NCI-H1930 (cell line): ENCODE data around the gene MRPL21.
"Not testable (repeated sequence)": the region's sequence is repeated elsewhere in the genome, so short reads cannot be mapped to it uniquely, and the experiment has no call there.

Experiments used
- DNase-seq, 2 experiments: peaks; one replicate each; lab custom pipeline; 2025; lab: John Stamatoyannopoulos, UW

Gene MRPL21

DNA sequence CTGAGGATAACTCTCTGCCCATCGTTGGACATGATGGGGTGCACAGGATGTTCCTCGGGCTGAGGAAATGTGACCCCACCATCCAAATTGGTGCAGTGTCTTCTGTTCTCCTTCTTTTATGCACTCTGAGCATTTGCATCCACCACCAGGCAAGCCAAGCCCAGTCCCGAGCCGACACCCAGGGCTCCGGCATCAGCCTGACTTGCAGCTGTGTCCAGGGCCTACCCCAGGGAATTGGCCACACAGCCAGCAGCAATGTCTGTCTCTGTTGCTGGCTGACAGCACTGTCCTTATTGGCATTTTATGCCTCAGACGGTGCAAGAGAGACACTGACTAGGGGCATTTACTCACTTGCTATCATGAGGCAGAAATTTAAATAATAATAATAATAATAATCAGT lies 36.6 kb downstream of the MRPL21 start:
- no peak for DNase-seq

DNA sequence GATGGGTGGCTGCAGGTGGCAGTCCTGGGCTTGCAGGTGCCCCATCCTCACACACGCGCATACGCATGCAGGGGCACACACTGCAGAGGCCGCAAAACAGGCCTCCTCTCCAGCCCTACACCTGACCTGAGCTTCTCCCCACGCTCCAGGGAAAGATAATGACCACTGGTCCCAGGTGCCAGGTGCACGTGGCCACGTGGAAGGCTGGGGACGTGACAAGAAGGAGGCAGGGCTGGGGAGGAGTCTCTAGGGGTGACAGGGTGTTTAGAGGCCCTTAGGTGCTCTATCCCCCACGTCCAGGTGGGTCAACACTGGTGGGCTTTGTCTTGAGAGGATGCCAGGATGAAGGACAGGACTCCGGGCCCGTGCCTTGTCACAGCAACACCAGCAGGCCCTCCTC lies 38.4 kb downstream of the MRPL21 start:
- DNase-seq: no peak

DNA sequence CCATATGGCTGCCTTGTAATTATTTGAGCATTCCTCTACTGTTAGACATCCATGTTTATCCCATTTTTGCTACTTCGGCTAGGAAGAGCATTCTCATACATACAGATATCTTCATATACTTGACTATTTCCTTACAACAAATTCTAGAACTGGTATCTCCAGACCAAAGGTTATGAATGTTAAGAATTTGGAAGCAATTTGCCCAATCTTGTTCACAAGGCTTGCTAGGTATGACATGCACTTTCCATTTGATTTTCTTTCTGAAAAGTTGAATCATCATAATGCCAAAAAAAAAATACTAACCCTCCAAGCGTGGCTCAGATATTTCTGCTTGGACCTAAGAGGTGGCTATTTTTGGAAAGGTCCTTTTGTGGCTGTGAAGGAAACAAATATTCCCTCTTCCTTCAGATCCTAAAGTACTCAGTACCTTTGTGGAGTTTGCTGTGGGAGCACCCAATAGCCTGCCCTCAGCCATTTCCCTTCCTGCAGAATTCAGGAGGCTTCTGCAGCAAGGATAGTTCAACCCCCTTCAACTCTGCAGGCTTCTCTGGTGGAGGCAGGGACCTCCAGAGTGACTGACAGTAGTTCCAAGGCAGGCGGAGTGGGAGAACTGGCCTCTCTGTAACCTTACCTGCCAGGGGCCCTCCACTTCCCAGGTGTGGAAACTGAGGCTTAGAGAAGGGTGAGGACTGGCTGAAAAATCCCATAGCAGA lies 39.9 kb downstream of the MRPL21 start:
- DNase-seq: no peak

DNA sequence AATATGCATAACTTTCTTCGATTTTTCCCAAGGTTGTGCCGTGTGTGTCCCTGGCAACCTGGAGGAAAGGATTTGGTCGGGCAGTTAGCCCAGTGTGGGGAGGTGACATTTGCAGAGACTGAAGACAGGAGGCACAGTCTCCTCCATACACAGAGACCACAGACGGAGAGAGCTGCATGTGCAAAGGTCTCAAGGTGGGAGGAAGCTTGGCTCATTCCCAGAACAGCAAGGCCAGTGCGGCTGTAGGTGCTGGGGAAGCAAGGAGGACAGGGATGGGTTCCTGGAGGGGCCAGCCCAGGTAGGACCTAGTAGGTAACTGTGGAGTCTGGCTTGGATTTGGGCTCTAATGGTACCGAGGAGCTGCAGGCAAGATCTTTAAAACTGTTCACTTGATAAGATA lies 41.2 kb downstream of the MRPL21 start:
- no peak for DNase-seq

DNA sequence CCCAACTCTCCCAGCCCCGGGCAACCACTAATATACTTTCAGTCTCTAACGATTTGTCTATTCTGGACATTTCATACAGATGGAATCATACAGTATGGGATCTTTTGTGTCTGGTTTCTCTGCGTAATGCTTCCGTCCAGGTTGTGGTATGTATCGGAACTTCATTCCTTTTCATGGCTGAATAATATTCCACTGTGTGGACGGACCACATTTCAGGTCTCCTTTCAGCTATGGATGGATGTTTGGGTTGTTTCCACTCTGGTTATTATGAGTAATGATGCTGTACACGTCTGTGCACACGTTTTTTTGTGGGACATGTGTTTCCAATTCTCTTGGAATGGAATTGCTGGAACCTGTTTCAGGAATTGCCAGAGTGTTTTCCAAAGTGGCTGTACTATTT lies 44.5 kb downstream of the MRPL21 start:
- DNase-seq: no peak

DNA sequence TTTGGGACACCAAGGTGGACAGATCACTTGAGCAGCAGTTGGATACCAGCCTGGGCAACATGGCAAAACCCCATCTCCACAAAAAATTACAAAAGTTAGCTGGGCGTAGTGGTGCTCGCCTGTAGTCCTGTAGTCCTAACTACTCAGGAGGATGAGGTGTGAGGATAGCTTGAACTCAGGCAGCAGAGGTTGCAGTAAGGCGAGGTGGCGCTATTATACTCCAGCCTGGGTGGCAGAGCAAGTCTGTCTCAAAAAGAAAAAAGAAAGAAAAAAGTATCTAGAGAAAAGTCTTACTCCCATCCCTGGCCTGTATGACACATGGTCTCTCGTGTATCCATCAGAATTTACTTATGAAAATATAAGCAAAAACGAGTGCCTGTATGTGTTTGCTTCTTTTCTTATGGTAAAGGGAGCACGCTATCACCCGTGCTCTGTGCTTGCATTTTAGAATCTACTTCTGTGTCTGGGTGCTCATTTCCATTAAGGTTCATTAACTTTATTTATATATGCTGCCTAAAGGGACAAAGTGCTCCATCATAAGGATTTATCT lies 46.5 kb downstream of the MRPL21 start:
- no peak for DNase-seq

- DNase-seq: not testable (repeated sequence)
Measured at GRCh38 chr11:68856425-68857030, 47.1 kb downstream of the MRPL21 start.

DNA sequence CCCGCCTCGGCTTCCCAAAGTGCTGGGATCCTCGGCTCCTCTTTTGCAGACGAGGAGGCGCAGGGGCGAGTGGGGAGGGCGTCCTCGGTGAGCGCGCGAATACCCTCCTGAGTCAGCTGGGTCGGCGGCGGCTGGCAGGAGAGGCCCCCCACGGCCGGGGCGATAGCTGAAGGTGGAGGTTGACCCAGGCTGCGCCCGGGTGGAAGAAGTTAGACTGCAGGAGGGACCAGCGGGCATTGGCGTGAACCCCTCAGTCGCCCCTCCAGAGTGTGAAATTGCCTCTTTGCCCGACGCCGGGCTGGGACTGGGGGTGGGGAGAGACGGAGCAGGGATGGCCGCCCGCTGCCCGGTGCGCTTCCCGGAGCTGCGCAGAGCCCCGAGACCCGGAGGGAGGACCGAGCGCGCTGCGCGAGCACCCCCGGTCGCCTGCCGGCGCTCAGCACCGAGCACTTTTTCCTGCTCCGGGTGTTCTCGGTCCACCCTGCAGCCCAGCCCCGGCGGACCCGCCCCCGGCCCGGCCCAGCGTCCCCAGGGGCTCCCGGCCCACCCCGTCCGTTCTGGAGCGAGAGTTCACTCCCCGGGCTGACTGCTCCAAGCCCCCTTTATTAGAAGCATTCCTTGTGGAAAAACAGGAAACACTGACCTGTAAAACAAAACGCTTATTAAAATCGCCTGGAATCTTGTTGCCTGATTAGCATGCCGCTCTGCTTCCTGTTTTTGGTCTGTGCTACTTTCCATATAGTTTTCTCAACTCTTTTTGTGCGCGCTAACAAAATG lies 48.2 kb downstream of the MRPL21 start:
- DNase-seq: no peak

GRCh38 chr11:68854273-68854958 lies 49.2 kb downstream of the MRPL21 start:
- no peak for DNase-seq

GRCh38 chr11:68852628-68853027 lies 51.0 kb downstream of the MRPL21 start:
- DNase-seq: no peak

- no peak for DNase-seq
Measured at GRCh38 chr11:68848429-68848828, 55.2 kb downstream of the MRPL21 start.

DNA sequence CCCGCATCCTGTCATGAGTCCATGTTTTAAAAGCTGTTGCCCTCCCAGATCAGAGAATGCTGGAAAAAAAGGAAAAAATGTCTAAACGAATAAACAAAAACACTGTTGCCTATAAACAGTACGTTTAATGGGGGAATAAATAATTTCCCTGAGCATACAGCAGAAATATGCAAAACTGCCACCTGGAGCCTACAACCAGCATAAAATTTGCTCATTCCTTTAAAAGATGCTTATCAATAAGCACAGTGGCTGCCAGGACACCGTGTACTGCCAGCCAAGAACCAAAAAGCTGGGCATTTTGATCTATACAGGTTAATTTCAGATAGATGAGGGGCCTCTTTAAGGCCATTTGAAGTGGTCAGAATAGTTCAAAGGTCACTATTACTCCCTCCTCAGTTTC lies 56.2 kb downstream of the MRPL21 start:
- DNase-seq: no peak

DNA sequence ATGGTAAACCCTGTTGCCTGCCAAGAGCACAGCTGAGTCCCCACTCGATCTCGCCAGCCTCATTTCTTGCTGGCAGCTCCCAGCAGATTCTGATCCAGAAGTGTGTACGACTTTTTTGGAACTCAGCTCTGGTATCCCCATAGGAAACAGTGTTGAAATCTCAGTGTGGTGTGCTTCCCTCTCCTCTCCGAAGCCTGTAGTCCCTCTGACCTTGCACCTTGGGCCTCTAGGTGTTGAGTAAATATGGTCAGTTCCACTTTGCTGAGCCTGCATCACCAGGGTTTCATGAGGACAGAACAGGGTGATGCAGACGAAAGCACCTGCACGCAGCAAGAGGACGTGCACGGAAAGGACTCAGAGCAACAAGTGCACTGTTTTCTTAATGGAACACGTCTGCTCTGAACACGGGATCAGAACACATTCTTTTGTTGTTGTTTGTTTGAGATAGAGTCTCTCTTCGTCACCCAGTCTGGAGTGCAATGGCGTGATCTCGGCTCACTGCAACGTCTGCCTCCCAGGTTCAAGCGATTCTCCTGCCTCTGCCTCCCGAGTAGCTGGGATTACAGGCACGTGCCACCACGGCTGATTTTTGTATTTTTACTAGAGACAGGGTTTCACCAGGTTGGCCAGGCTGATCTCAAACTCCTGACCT lies 58.2 kb downstream of the MRPL21 start:
- no peak for DNase-seq

DNA sequence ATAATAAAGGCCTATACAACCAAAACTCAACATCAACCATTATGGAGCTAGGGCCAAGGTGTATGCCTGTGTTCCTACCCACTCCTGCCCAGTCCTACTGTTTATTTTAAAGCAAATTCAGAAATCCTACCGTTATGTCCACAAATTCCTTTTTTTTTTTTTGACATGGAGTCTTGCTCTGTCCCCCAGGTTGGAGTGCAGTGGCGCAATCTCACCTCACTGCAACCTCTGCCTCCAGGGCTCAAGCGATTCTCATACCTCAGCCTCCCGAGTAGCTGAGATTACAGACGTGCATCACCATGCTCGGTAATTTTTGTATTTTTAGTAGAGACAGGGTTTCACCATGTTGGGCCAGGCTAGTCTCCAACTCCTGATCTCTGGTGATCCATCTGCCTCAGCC lies 58.8 kb downstream of the MRPL21 start:
- DNase-seq: no peak

GRCh38 chr11:68844376-68844775 lies 59.3 kb downstream of the MRPL21 start:
- DNase-seq: no peak

DNA sequence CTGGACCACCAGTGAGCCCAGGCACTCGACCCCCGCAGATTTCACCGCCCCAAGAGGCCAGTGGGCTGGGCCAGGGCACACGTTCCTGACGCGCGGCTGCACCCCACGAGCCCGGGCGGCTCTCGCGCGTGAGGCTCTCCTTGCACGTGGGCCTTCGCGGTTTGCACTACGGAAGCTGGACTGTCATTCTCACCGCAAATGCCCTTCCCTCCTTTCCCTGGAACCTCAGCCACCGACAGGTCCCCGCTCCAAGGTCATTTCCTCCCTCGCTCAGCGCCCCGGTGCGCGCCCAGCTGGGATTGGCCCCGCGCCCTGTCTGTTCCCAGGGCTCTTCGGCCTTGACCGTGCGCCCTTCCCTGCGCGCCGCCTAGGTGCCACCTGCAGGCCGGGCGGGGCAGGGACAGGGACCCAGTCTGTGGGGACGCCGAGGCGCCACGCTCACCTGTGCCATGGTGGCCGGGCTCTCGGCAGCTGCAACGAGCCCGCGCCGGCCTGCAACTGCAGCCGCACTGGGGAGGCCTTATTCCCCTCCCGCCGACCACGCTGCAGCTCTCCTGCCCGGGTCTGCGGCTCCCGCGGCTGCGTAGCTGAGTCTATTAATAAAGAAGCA lies 59.8 kb downstream of the MRPL21 start:
- peak; percentile 54 to 76 for DNase-seq

DNA sequence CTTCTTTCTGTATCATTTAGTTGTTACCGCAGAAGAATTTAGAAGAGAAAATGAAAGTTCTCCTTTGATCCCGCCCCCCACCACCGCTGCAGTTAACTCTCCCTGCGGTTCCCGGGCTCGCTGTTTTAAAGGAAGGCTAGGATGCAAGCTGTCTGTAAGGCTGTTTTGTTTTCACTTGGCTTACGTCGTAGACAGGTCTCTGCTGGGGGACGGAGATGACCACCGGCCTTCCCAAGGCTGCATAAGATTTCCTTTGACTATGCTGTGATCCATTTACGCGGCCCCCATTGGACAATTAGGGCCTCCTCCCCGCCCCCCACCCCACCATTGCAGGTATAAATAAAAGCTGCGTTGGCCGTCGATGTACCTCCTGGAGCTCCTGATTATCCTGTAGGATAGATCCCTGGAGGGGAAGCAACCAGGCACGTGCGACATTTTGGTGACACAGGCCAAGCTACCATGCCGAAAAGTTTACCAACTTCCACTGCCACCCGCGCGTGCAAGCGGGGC lies 60.5 kb downstream of the MRPL21 start:
- DNase-seq: no peak

- DNase-seq: no peak
Measured at GRCh38 chr11:68842427-68843051, 61.1 kb downstream of the MRPL21 start.

GRCh38 chr11:68841718-68842426 lies 61.8 kb downstream of the MRPL21 start, which contains the start of gene CPT1A:
Gene CPT1A, minus strand, starts transcription at chr11:68841916. Its CDS starts 26,442 bp downstream, at chr11:68815474.
- DNase-seq: peak; percentile 56 to 58
